Epithelial cell of esophagus (primary cell): ENCODE measurements around the gene PFDN5.
"Not testable (repeated sequence)": the region's sequence is repeated elsewhere in the genome, so short reads cannot be mapped to it uniquely, and the experiment has no call there.

Experiments used
- DNase-seq: peaks from one replicate; pipeline ENCODE4 v3.0.0; 2010; ENCODE audit warnings: low read depth
- H3K4me3 ChIP-seq: 2 replicates; pipeline ENCODE4 v1.5.1; 2011; ENCODE audit warnings: mild to moderate bottlenecking, low read length, control low read depth
- TF ChIP-seq, protein P1 (sequence below): IDR thresholded peaks from 2 replicates; pipeline ENCODE4 v1.5.1; 2011; ENCODE audit warnings: low read depth, mild to moderate bottlenecking, low read length, control low read depth, inconsistent platforms; ENCODE audit not compliant: insufficient read depth; ENCODE audit errors: missing control alignments

The PFDN5 gene

GRCh38 chr12:53288322-53288721 is 7.0 kb upstream of the PFDN5 start:
- H3K4me3 ChIP-seq, result no peak overlapping the region
- TF ChIP-seq, protein P1, sequence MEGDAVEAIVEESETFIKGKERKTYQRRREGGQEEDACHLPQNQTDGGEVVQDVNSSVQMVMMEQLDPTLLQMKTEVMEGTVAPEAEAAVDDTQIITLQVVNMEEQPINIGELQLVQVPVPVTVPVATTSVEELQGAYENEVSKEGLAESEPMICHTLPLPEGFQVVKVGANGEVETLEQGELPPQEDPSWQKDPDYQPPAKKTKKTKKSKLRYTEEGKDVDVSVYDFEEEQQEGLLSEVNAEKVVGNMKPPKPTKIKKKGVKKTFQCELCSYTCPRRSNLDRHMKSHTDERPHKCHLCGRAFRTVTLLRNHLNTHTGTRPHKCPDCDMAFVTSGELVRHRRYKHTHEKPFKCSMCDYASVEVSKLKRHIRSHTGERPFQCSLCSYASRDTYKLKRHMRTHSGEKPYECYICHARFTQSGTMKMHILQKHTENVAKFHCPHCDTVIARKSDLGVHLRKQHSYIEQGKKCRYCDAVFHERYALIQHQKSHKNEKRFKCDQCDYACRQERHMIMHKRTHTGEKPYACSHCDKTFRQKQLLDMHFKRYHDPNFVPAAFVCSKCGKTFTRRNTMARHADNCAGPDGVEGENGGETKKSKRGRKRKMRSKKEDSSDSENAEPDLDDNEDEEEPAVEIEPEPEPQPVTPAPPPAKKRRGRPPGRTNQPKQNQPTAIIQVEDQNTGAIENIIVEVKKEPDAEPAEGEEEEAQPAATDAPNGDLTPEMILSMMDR, result no peak
- DNase-seq, result no peak

DNA sequence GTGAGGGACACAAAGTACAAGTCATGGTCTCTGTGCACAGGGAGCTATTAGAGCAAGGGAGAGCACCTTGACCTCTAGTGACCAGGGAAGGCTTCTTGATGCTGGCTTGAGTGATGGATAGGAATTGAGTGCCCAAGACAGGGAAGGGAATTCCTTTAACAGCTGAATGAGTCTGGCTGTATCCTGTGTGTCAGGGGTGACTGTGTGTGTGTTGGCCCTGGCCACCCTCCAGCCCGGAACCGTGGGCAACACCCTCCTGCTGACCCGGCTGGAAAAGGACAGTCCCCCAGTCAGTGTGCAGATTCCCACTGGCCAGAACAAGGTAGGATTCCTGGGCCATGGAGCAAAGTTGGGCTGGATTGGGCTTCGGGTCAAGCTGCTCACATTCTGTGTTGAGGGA is 5.5 kb upstream of the PFDN5 start:
- no peak for DNase-seq
- H3K4me3 ChIP-seq, result no peak overlapping the region
- TF ChIP-seq, protein P1, result no peak

DNA sequence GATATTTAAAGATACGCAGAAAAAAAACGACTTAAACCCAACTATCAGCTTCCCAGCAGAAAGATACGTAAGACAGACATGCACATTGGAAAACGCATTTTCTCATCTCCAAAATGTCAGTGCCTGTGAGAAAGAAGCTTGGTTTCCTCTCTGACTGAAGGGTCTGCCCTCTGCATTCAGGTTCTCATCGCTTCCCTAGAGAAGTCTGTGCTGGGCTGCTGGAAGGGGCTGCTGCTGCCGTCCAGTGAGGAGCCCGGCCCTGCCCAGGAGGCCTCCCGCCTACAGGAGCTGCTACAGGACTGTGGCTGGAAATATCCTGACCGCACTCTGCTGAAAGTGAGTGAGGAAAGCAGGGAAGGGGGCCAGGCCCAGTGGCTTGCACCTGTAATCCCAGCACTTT is 4.7 kb upstream of the PFDN5 start:
- no peak for DNase-seq

DNA sequence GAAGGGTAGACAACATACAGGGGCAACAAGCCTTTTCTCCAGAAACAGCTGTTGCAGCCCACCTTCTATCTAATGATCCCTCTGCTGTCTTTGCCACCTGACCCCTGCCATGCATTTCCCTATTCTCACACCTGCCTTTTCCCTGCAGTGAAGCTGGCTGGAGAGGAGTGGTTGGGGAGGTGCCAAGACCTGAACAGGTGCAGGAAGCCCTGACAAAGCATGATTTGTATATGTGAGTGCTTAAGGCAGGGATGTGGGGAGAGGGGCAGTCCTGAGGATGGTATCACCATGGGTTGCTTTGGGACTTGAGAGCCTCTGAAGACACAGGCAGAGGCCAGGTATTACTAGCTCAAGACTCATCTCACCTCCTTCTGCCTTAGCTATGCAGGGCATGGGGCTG is 2.9 kb upstream of the PFDN5 start:
- TF ChIP-seq, protein P1, result no peak
- no peak for DNase-seq
- no peak overlapping the region for H3K4me3 ChIP-seq

More for the DNA sequence above, 4.7 kb upstream of the PFDN5 start:
- no peak overlapping the region for H3K4me3 ChIP-seq
- TF ChIP-seq, protein P1, result no peak

DNA sequence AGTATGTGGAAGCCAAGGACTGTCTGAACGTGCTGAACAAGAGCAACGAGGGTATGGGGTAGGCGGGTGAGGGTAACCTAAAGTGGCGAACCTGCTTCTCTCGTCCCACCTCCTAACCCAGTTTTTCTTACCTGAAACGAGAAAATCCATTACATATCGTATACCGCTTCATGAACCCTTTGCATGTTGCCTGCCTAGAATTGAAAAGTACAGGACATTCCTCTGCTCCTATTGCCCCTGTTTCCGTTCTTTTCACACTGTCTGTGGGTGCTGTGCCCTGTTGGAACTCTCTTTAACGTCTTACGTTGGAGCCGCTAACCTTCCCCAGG is 513 bp downstream of the PFDN5 start:
- DNase-seq, result no peak
- H3K4me3 ChIP-seq, result peak overlapping the region; percentile 100
- TF ChIP-seq, protein P1, result no peak

- not testable (repeated sequence) for DNase-seq, H3K4me3 ChIP-seq
Observed at GRCh38 chr12:53297106-53297505, 1.8 kb downstream of the PFDN5 start.

- peak; percentile 21 for DNase-seq
- H3K4me3 ChIP-seq, result no peak overlapping the region
- TF ChIP-seq, protein P1, result no peak
Observed at GRCh38 chr12:53298164-53298563, 2.8 kb downstream of the PFDN5 start.

- DNase-seq, result peak; percentile 81
- no peak overlapping the region for H3K4me3 ChIP-seq
- TF ChIP-seq, protein P1, result no peak
Observed at GRCh38 chr12:53299101-53299453, 3.7 kb downstream of the PFDN5 start.
